HepG2 (cell line): ENCODE measurements around the gene CASD1. TPM values are rescaled to one million over a fixed set of nuclear protein-coding genes. Genes with fewer than 3 reads are reported as not detected.

Source experiments
- BCL6 ChIP-seq: IDR thresholded peaks from 2 replicates; pipeline ENCODE4 v1.6.1; 2016; ENCODE audit warnings: missing genetic modification reagents, missing compliant biosample characterization
- CREM ChIP-seq, 2 experiments: sonication (generic) in 1 of 2; formaldehyde crosslinking in 1 of 2; IDR thresholded peaks; 2 replicates each; pipeline versions ENCODE4 v1.4.0 to v1.6.1; 2016 to 2020; ENCODE audit warnings: antibody characterized with exemption in 1 of 2, mild to moderate bottlenecking in 1 of 2, missing genetic modification reagents in 1 of 2
- HOXA3 ChIP-seq: sonication (generic); formaldehyde crosslinking; IDR thresholded peaks from 2 replicates; pipeline ENCODE4 v1.5.0; 2020; ENCODE audit warnings: missing genetic modification reagents
- KAT8 ChIP-seq: IDR thresholded peaks from 2 replicates; pipeline ENCODE4 v1.6.1; 2016; ENCODE audit warnings: missing genetic modification reagents, missing compliant biosample characterization
- LCORL ChIP-seq, 2 experiments: fragments of 450-650 bp in 1 of 2; sonication (generic) in 1 of 2; formaldehyde crosslinking in 1 of 2; IDR thresholded peaks; 2 replicates each; pipeline versions ENCODE4 v1.5.0 to v1.6.1; 2017 to 2020; ENCODE audit warnings: antibody characterized with exemption in 1 of 2, missing genetic modification reagents in 1 of 2
- MAZ ChIP-seq, 2 experiments: sonication (generic) in 1 of 2; formaldehyde crosslinking in 1 of 2; IDR thresholded peaks; 2 replicates each; pipeline versions ENCODE4 v1.5.0 to v1.6.1; 2012 to 2020; ENCODE audit warnings: low read depth in 2 of 2, mild to moderate bottlenecking in 2 of 2, borderline replicate concordance in 1 of 2, improper control_type of control experiment in 1 of 2, low read length in 1 of 2, missing genetic modification reagents in 1 of 2, moderate library complexity in 1 of 2
- MED1 ChIP-seq: sonication (generic); formaldehyde crosslinking; IDR thresholded peaks from 2 replicates; pipeline ENCODE4 v1.4.0; 2020; ENCODE audit warnings: missing genetic modification reagents
- MXI1 ChIP-seq: IDR thresholded peaks from 3 replicates; pipeline ENCODE4 v1.6.1; 2012; ENCODE audit warnings: low read depth, low read length, inconsistent platforms, borderline replicate concordance
- NR2F1 ChIP-seq, 2 experiments: fragments of 450-650 bp in 1 of 2; formaldehyde crosslinking in 1 of 2; IDR thresholded peaks; 2 replicates each; pipeline versions ENCODE4 v1.5.0 to v1.6.1; 2016 to 2020; ENCODE audit warnings: mild to moderate bottlenecking in 1 of 2, missing compliant biosample characterization in 1 of 2, missing genetic modification reagents in 1 of 2, moderate library complexity in 1 of 2
- PPARG ChIP-seq: conservative IDR thresholded peaks from 2 replicates; pipeline ENCODE4 v1.6.1; 2016; ENCODE audit warnings: missing biosample characterization, missing genetic modification reagents
- RARA ChIP-seq: IDR thresholded peaks from 2 replicates; pipeline ENCODE4 v1.6.1; 2016; ENCODE audit warnings: missing genetic modification reagents, missing compliant biosample characterization
- REL ChIP-seq: sonication (generic); formaldehyde crosslinking; conservative IDR thresholded peaks from 2 replicates; pipeline ENCODE4 v1.8.0; 2022; ENCODE audit warnings: mild to moderate bottlenecking, missing genetic modification reagents, moderate library complexity
- REPIN1 ChIP-seq: sonication (generic); formaldehyde crosslinking; IDR thresholded peaks from 2 replicates; pipeline ENCODE4 v1.8.0; 2022; ENCODE audit warnings: missing genetic modification reagents, low read depth, mild to moderate bottlenecking, borderline replicate concordance
- SALL1 ChIP-seq: sonication (generic); formaldehyde crosslinking; IDR thresholded peaks from 2 replicates; pipeline ENCODE4 v1.8.0; 2022; ENCODE audit warnings: mild to moderate bottlenecking, missing genetic modification reagents
- SP5 ChIP-seq: IDR thresholded peaks from 2 replicates; pipeline ENCODE4 v1.6.1; 2016; ENCODE audit warnings: low read depth, borderline replicate concordance
- TIGD3 ChIP-seq: sonication (generic); formaldehyde crosslinking; IDR thresholded peaks from 2 replicates; pipeline ENCODE4 v1.5.1; 2020; ENCODE audit warnings: mild to moderate bottlenecking, missing genetic modification reagents, borderline replicate concordance
- YEATS4 ChIP-seq: sonication (generic); formaldehyde crosslinking; IDR thresholded peaks from 2 replicates; pipeline ENCODE4 v1.4.0; 2020; ENCODE audit warnings: missing genetic modification reagents, borderline replicate concordance
- ZBTB7B ChIP-seq: sonication (generic); formaldehyde crosslinking; IDR thresholded peaks from 2 replicates; pipeline ENCODE4 v1.4.0; 2020; ENCODE audit warnings: missing genetic modification reagents
- ZMAT3 ChIP-seq: sonication (generic); formaldehyde crosslinking; conservative IDR thresholded peaks from 2 replicates; pipeline ENCODE4 v1.7.0; 2021; ENCODE audit warnings: missing genetic modification reagents
- ZMYM4 ChIP-seq: sonication (generic); formaldehyde crosslinking; IDR thresholded peaks from 2 replicates; pipeline ENCODE4 v1.8.1; 2023; ENCODE audit warnings: mild to moderate bottlenecking, missing genetic modification reagents
- ZNF12 ChIP-seq: sonication (generic); formaldehyde crosslinking; IDR thresholded peaks from 2 replicates; pipeline ENCODE4 v1.5.0; 2020; ENCODE audit warnings: missing genetic modification reagents
- ZNF451 ChIP-seq: sonication (generic); formaldehyde crosslinking; IDR thresholded peaks from 2 replicates; pipeline ENCODE4 v1.5.0; 2020; ENCODE audit warnings: mild to moderate bottlenecking, missing genetic modification reagents
- ZNF660 ChIP-seq: sonication (generic); formaldehyde crosslinking; IDR thresholded peaks from 2 replicates; pipeline ENCODE4 v1.5.1; 2020; ENCODE audit warnings: mild to moderate bottlenecking, low read depth, missing genetic modification reagents, borderline replicate concordance
- ZNF747 ChIP-seq: sonication (generic); formaldehyde crosslinking; IDR thresholded peaks from 2 replicates; pipeline ENCODE4 v1.8.1; 2023; ENCODE audit warnings: missing genetic modification reagents, mild to moderate bottlenecking, borderline replicate concordance
- ZNF816 ChIP-seq: sonication (generic); formaldehyde crosslinking; IDR thresholded peaks from 2 replicates; pipeline ENCODE4 v1.8.0; 2022; ENCODE audit warnings: missing genetic modification reagents, mild to moderate bottlenecking, borderline replicate concordance
- ZSCAN21 ChIP-seq: sonication (generic); formaldehyde crosslinking; IDR thresholded peaks from 2 replicates; pipeline ENCODE4 v1.8.0; 2022; ENCODE audit warnings: mild to moderate bottlenecking, missing genetic modification reagents, moderate library complexity, borderline replicate concordance
- ZSCAN30 ChIP-seq: sonication (generic); formaldehyde crosslinking; IDR thresholded peaks from 2 replicates; pipeline ENCODE4 v1.5.0; 2020; ENCODE audit warnings: mild to moderate bottlenecking, missing genetic modification reagents
- ZSCAN5A ChIP-seq: sonication (generic); formaldehyde crosslinking; IDR thresholded peaks from 2 replicates; pipeline ENCODE4 v1.8.0; 2022; ENCODE audit warnings: mild to moderate bottlenecking, missing genetic modification reagents, borderline replicate concordance
- polyA plus RNA-seq, 8 experiments: library from polyadenylated mRNA; depleted of rRNA in 3 of 8; stranded (reverse) in 7 of 8; unstranded in 1 of 8; fragments of >200 nt; fragmentation: Illumina TruSeq in 4 of 8; extraction: Trizol in 4 of 8; gene quantifications; 2 replicates each; pipeline versions ENCODE4 v1.2.1 to v1.2.3, GENCODE V29; 2011 to 2016; ENCODE audit warnings: low read depth in 4 of 8, missing spikeins in 1 of 8, mixed read lengths in 1 of 8; ENCODE audit not compliant: insufficient read depth in 1 of 8
- total RNA-seq, 5 experiments: library from RNA; depleted of rRNA; stranded (reverse); fragments of >200 nt; fragmentation: Illumina TruSeq; extraction: Trizol; gene quantifications; 2 replicates each; pipeline ENCODE4 v1.2.3, GENCODE V29; 2016; ENCODE audit warnings: low read depth in 1 of 5

The CASD1 gene
- total and polyA plus RNA-seq, 2 of the 13 experiments (the other 11 are each of a cell fraction or from before 2014, with no cell fraction given) = 22.9 to 32.6 TPM

- TF ChIP-seq PPARG (CRISPR knock-in tag) = peak; percentile 83
- TF ChIP-seq SP5 (CRISPR knock-in tag) = peak; percentile 53; the same call in 1 of the 2 replicates
- TF ChIP-seq ZSCAN21 (CRISPR knock-in tag) = no peak
- peak; percentile 80; the same call in 1 of the 2 replicates for TF ChIP-seq SALL1 (CRISPR knock-in tag)
- TF ChIP-seq RARA (CRISPR knock-in tag) = peak; percentile 89
- no peak for TF ChIP-seq TIGD3 (CRISPR knock-in tag)
- TF ChIP-seq ZBTB7B (CRISPR knock-in tag) = 0 out of 2 replicates have a peak, but pooled peaks have one; percentile 31
- peak; percentile 12; the same call in 1 of the 2 replicates for TF ChIP-seq LCORL (IDR thresholded peaks at IDR 0.05)
- peak; percentile 65; the same call in 1 of the 2 replicates for TF ChIP-seq LCORL (CRISPR knock-in tag; IDR thresholded peaks at IDR 0.05)
- TF ChIP-seq MAZ (IDR thresholded peaks at IDR 0.05; ENCODE audit: borderline replicate concordance, low read depth, low read length) = no peak
- no peak for TF ChIP-seq MAZ (CRISPR knock-in tag; IDR thresholded peaks at IDR 0.05; ENCODE audit: low read depth)
- no peak for TF ChIP-seq ZNF747 (CRISPR knock-in tag)
- TF ChIP-seq ZMYM4 (CRISPR knock-in tag) = peak; percentile 82
- TF ChIP-seq ZSCAN30 (CRISPR knock-in tag) = no peak
- TF ChIP-seq REPIN1 (CRISPR knock-in tag) = no peak
- TF ChIP-seq CREM (IDR thresholded peaks at IDR 0.05) = peak; percentile 93
- TF ChIP-seq CREM (CRISPR knock-in tag; IDR thresholded peaks at IDR 0.05) = no peak
- TF ChIP-seq ZNF816 = no peak
- peak; percentile 63 to 77 for TF ChIP-seq NR2F1 (CRISPR knock-in tag; IDR thresholded peaks at IDR 0.05)
- TF ChIP-seq REL (CRISPR knock-in tag) = no peak
- TF ChIP-seq KAT8 (CRISPR knock-in tag) = peak; percentile 84; the same call in 1 of the 2 replicates
- TF ChIP-seq ZNF12 (CRISPR knock-in tag) = peak; percentile 84
- no peak; the same call in 1 of the 2 replicates for TF ChIP-seq YEATS4 (CRISPR knock-in tag)
- no peak; the same call in 1 of the 2 replicates for TF ChIP-seq ZSCAN5A (CRISPR knock-in tag)
- no peak for TF ChIP-seq ZMAT3
- TF ChIP-seq BCL6 (CRISPR knock-in tag) = peak; percentile 96
- no peak for TF ChIP-seq MXI1
- TF ChIP-seq MED1 = peak; percentile 89
- 0 out of 2 replicates have a peak, but pooled peaks have one; percentile 34 for TF ChIP-seq HOXA3 (CRISPR knock-in tag)
- TF ChIP-seq ZNF660 (CRISPR knock-in tag) = no peak
- no peak for TF ChIP-seq ZNF451 (CRISPR knock-in tag)
Measured at GRCh38 chr7:94561841-94562514, 52.4 kb downstream of the CASD1 start (continued).
